ENCODE results near the gene DCC. TPM values are rescaled to one million over a fixed set of nuclear protein-coding genes. Genes with fewer than 3 reads are reported as not detected.

Gene DCC
- polyA plus RNA-seq, 1 experiment, result 0.67 TPM

DNA sequence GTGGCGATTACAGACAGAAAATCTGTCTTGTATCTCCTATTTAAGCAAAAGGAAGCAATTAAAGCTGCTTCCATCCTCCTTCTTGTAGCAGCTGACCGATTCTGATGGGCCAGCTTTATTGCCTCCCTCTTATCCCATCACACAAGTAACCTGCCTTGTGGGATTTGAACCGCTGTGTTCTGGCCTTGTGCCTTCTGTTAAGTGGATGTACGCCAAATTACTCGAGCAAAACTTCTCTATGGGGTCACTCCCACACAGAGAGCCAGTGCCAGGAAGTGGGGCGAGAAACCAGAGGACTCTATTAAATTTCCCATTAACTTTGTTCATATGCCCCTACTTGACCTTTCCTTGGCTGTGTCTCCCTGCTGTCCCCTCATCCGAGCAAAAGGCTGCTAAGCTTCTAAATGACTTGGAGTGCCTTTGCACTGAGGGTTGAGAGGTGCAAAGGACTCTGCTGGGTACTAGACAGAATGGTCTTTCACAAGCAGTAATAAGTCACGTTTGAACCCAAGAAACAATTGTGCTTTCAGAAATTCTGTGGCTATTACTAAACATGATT, 1212.0 kb downstream of the DCC start:
- Histone ChIP-seq H3K9me3 (ENCODE audit: control insufficient read depth, insufficient read depth, low read length) (peaks cover 4% of the 10 kb centered on the region; the same call in 1 of the 2 replicates), H3K4me3 (ENCODE audit: low read depth, low read length) (no peak overlapping the region), H3K27ac (ENCODE audit: low read depth, low read length) (no peak overlapping the region), H3K27me3 (ENCODE audit: control insufficient read depth, insufficient read depth, low read length) (no peaks in the 10 kb centered on the region)
- ChIA-PET POLR2A (no interaction called here), CTCF (no interaction called here)
- DNase-seq (ENCODE audit: low read depth, low spot score), result no peak
- TF ChIP-seq, protein P1, sequence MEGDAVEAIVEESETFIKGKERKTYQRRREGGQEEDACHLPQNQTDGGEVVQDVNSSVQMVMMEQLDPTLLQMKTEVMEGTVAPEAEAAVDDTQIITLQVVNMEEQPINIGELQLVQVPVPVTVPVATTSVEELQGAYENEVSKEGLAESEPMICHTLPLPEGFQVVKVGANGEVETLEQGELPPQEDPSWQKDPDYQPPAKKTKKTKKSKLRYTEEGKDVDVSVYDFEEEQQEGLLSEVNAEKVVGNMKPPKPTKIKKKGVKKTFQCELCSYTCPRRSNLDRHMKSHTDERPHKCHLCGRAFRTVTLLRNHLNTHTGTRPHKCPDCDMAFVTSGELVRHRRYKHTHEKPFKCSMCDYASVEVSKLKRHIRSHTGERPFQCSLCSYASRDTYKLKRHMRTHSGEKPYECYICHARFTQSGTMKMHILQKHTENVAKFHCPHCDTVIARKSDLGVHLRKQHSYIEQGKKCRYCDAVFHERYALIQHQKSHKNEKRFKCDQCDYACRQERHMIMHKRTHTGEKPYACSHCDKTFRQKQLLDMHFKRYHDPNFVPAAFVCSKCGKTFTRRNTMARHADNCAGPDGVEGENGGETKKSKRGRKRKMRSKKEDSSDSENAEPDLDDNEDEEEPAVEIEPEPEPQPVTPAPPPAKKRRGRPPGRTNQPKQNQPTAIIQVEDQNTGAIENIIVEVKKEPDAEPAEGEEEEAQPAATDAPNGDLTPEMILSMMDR (IDR thresholded peaks at IDR 0.05; ENCODE audit: low read depth, low read length), result no peak

DNA sequence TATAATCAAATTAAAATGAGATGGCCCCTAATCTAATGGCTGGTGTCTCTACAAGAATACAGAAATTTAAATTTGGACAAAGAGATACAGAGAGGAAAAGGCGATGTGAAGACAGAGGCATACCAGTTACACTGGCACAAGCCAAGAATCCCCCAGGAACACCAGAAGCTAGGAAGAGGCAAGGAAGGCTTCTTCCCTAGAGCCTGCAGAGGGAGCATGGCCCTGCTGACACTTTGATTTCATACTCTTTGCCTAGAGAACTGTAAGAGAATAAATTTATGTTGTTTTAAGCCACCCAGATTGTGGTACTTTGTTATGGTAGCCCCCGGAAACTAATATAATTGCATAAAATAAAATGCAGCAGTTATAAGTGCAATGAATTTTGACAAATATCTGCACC, 1213.0 kb downstream of the DCC start:
- no peak overlapping the region for H3K27ac ChIP-seq (ENCODE audit: low read depth, low read length)

DNA sequence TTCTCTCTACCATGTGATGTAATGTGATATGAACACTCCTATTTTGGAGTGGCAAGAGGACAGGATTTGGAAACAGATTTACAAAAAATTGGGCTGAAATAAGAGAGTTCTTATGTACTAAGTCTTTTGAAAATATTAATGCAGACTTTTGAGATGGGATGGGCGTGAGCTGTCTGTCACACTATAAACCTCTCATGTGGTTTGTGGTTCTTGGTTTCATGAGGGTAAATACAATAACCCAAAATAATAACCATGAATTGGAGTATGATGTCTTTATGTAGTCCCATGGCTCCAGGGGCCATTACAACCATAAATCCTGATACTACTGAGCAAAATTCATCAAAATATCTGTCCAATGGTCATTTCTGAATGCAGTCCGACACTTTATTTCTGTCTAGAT, 1216.5 kb downstream of the DCC start:
- H3K9me3 ChIP-seq (ENCODE audit: control insufficient read depth, insufficient read depth, low read length), result peaks cover 4% of the 10 kb centered on the region; the same call in 1 of the 2 replicates
- CTCF ChIA-PET, result no interaction called here
- no peaks in the 10 kb centered on the region for H3K27me3 ChIP-seq (ENCODE audit: control insufficient read depth, insufficient read depth, low read length)
- POLR2A ChIA-PET, result no interaction called here
- H3K27ac ChIP-seq (ENCODE audit: low read depth, low read length), result no peak overlapping the region
- DNase-seq (ENCODE audit: low read depth, low spot score), result no peak
- TF ChIP-seq, protein P1 (IDR thresholded peaks at IDR 0.05; ENCODE audit: low read depth, low read length), result no peak
- H3K4me3 ChIP-seq (ENCODE audit: low read depth, low read length), result no peak overlapping the region

More for the DNA sequence above, 1213.0 kb downstream of the DCC start:
- Histone ChIP-seq H3K9me3 (ENCODE audit: control insufficient read depth, insufficient read depth, low read length) (peaks cover 4% of the 10 kb centered on the region; the same call in 1 of the 2 replicates), H3K27me3 (ENCODE audit: control insufficient read depth, insufficient read depth, low read length) (no peaks in the 10 kb centered on the region), H3K4me3 (ENCODE audit: low read depth, low read length) (no peak overlapping the region)
- TF ChIP-seq, protein P1 (IDR thresholded peaks at IDR 0.05; ENCODE audit: low read depth, low read length), result no peak
- ChIA-PET POLR2A (no interaction called here), CTCF (no interaction called here)
- no peak for DNase-seq (ENCODE audit: low read depth, low spot score)

DNA sequence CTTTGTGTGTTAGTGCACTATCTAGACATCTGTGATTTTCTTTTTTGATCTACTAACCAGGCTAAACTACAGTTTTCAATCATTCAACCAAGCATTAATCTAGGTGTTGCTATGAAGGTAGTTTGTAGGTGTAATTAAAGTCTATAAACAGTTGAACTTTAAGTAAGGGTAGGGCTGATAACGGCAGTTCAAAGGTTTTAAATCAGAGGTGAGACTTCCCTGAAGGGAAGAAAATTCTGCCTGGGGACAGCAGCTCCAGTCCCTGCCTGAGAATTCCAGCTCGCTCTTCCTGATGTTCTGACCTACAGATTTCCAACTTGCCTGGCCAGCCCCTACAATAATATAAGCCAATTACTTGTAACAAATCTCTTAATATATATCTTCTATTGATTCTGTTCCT, 1220.5 kb downstream of the DCC start:
- H3K27me3 ChIP-seq (ENCODE audit: control insufficient read depth, insufficient read depth, low read length), result no peaks in the 10 kb centered on the region
- ChIA-PET CTCF (no interaction called here), POLR2A (no interaction called here)
- H3K9me3 ChIP-seq (ENCODE audit: control insufficient read depth, insufficient read depth, low read length), result no peaks in the 10 kb centered on the region; the same call in 1 of the 2 replicates
- TF ChIP-seq, protein P1 (IDR thresholded peaks at IDR 0.05; ENCODE audit: low read depth, low read length), result no peak
- DNase-seq (ENCODE audit: low read depth, low spot score), result no peak
- H3K27ac ChIP-seq (ENCODE audit: low read depth, low read length), result no peak overlapping the region
- H3K4me3 ChIP-seq (ENCODE audit: low read depth, low read length), result no peak overlapping the region

DNA sequence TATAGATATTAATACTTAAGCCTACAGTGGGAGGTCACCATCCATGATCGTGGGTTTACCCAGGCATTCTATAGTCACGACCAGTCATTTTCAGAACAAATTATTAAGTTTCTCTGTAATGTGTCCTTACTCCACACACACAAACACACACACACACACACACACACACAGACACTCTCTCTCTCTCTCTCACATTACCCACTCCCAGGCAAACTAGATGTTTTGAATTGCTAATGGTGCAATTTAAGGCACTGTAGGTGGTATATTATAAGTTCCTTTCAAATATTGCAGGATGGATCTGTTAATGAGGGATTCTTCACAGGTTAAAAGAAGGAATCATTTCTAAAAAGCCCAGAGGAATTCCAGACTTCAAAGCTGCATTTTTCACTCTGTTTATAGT, 1226.6 kb downstream of the DCC start:
- H3K27me3 ChIP-seq (ENCODE audit: control insufficient read depth, insufficient read depth, low read length), result no peaks in the 10 kb centered on the region
- ChIA-PET CTCF (interaction anchor here (0.9 to 2.1 kb wide), 4 partner anchors 553 to 1104 kb away, joined by 4 to 15 read pairs (median 6); no protein-coding TSS in a partner anchor), POLR2A (no interaction called here)
- no peak overlapping the region for H3K27ac ChIP-seq (ENCODE audit: low read depth, low read length)
- TF ChIP-seq, protein P1 (IDR thresholded peaks at IDR 0.05; ENCODE audit: low read depth, low read length), result no peak
- no peaks in the 10 kb centered on the region; the same call in 1 of the 2 replicates for H3K9me3 ChIP-seq (ENCODE audit: control insufficient read depth, insufficient read depth, low read length)
- DNase-seq (ENCODE audit: low read depth, low spot score), result no peak
- no peak overlapping the region for H3K4me3 ChIP-seq (ENCODE audit: low read depth, low read length)

Measured in AG04450 (cell line).